Karpas-422 (cell line): ENCODE data around the gene TENT4B. TPM values are rescaled to one million over a fixed set of nuclear protein-coding genes. Genes with fewer than 3 reads are reported as not detected.

Source experiments
- DNase-seq: peaks from one replicate; pipeline ENCODE4 v3.0.0-alpha.2; 2015
- H2AFZ ChIP-seq: fragments of 200-600 bp; sonication (generic); 2 replicates; pipeline ENCODE4 v1.6.1; 2014; ENCODE audit warnings: antibody characterized with exemption, low read length, mixed read lengths
- H3K27ac ChIP-seq: fragments of 200-600 bp; sonication (generic); 2 replicates; pipeline ENCODE4 v1.5.1; 2014; ENCODE audit warnings: mild to moderate bottlenecking, low read length, moderate library complexity
- H3K27me3 ChIP-seq: fragments of 200-600 bp; sonication (generic); 2 replicates; pipeline ENCODE4 v1.6.1; 2014; ENCODE audit warnings: low read length, mixed read lengths
- H3K36me3 ChIP-seq: fragments of 200-600 bp; sonication (generic); 2 replicates; pipeline ENCODE4 v1.6.1; 2014; ENCODE audit warnings: low read length, mixed read lengths; ENCODE audit not compliant: insufficient read depth
- H3K4me1 ChIP-seq: fragments of 200-600 bp; sonication (generic); 2 replicates; pipeline ENCODE4 v1.6.1; 2014; ENCODE audit warnings: mild to moderate bottlenecking, low read length, mixed read lengths
- H3K4me2 ChIP-seq: fragments of 200-600 bp; sonication (generic); 2 replicates; pipeline ENCODE4 v1.6.1; 2014; ENCODE audit warnings: low read length, low read depth, mild to moderate bottlenecking; ENCODE audit not compliant: poor library complexity, severe bottlenecking
- H3K4me3 ChIP-seq: fragments of 200-600 bp; sonication (generic); 2 replicates; pipeline ENCODE4 v1.5.1; 2014; ENCODE audit warnings: mild to moderate bottlenecking, antibody characterized with exemption, low read length, mixed read lengths
- H3K79me2 ChIP-seq: fragments of 200-600 bp; sonication (generic); 2 replicates; pipeline ENCODE4 v1.6.1; 2014; ENCODE audit warnings: mild to moderate bottlenecking, low read length, mixed read lengths
- H3K9ac ChIP-seq: fragments of 200-600 bp; sonication (generic); 2 replicates; pipeline ENCODE4 v1.6.0; 2014; ENCODE audit warnings: low read length
- H3K9me2 ChIP-seq: fragments of 200-600 bp; sonication (generic), shearing (Covaris generic); replicated peaks from 2 replicates; pipeline ENCODE4 v1.6.0; 2014; ENCODE audit warnings: mild to moderate bottlenecking, low read length, moderate library complexity; ENCODE audit not compliant: insufficient read depth
- H3K9me3 ChIP-seq: fragments of 300-700, 200-600 bp; sonication (generic); 2 replicates; pipeline ENCODE4 v1.6.1; 2014; ENCODE audit warnings: low read length, mixed read lengths
- H4K20me1 ChIP-seq: fragments of 200-600 bp; sonication (generic); 2 replicates; pipeline ENCODE4 v1.6.1; 2014; ENCODE audit warnings: mild to moderate bottlenecking, antibody characterized with exemption, low read length, low read depth; ENCODE audit not compliant: insufficient read depth
- total RNA-seq: library from RNA; depleted of rRNA; stranded (reverse); fragments of >200 nt; shearing (Covaris generic); gene quantifications from 2 replicates; pipeline ENCODE4 v1.2.3, GENCODE V29; 2014; ENCODE audit warnings: low replicate concordance

Gene TENT4B
- total RNA-seq, 1 experiment from 2014 or later: 5.2 TPM

GRCh38 chr16:50195276-50195675 is 42.2 kb downstream of the TENT4B start:
- peaks cover 7% of the 10 kb centered on the region for H3K4me1 ChIP-seq
- H3K9me2 ChIP-seq: no peaks in the 10 kb centered on the region
- H3K9me3 ChIP-seq: no peaks in the 10 kb centered on the region
- H3K9ac ChIP-seq: no peak overlapping the region
- no peaks in the 10 kb centered on the region for H3K27me3 ChIP-seq
- peaks cover 6% of the 10 kb centered on the region for H4K20me1 ChIP-seq
- no peak overlapping the region for H2AFZ ChIP-seq
- no peak for DNase-seq
- no peak overlapping the region for H3K4me3 ChIP-seq
- H3K36me3 ChIP-seq: no peaks in the 10 kb centered on the region
- H3K27ac ChIP-seq: no peak overlapping the region
- no peak overlapping the region for H3K4me2 ChIP-seq
- H3K79me2 ChIP-seq: no peaks in the 10 kb centered on the region

GRCh38 chr16:50195756-50196155 is 42.6 kb downstream of the TENT4B start:
- peaks cover 1% of the 10 kb centered on the region for H4K20me1 ChIP-seq
- no peaks in the 10 kb centered on the region for H3K9me3 ChIP-seq
- H3K79me2 ChIP-seq: no peaks in the 10 kb centered on the region
- no peak overlapping the region for H3K9ac ChIP-seq
- no peak overlapping the region for H3K27ac ChIP-seq
- no peaks in the 10 kb centered on the region for H3K9me2 ChIP-seq
- H3K36me3 ChIP-seq: no peaks in the 10 kb centered on the region
- no peak overlapping the region for H2AFZ ChIP-seq
- peaks cover 7% of the 10 kb centered on the region for H3K4me1 ChIP-seq
- H3K27me3 ChIP-seq: no peaks in the 10 kb centered on the region
- H3K4me2 ChIP-seq: no peak overlapping the region
- DNase-seq: no peak
- H3K4me3 ChIP-seq: no peak overlapping the region

- Histone ChIP-seq H3K9me2 (no peaks in the 10 kb centered on the region), H3K27me3 (no peaks in the 10 kb centered on the region), H3K27ac (no peak overlapping the region), H3K4me2 (no peak overlapping the region), H3K9ac (no peak overlapping the region), H3K36me3 (no peaks in the 10 kb centered on the region), H4K20me1 (peaks cover 6% of the 10 kb centered on the region; the same call in 1 of the 2 replicates), H3K4me1 (peaks cover 7% of the 10 kb centered on the region), H3K9me3 (no peaks in the 10 kb centered on the region), H3K4me3 (no peak overlapping the region), H2AFZ (no peak overlapping the region), H3K79me2 (no peaks in the 10 kb centered on the region)
- DNase-seq: peak; percentile 72
These were observed 44.5 kb downstream of the TENT4B start for GRCh38 chr16:50197582-50197981.

GRCh38 chr16:50198802-50199403 is 45.8 kb downstream of the TENT4B start:
- no peaks in the 10 kb centered on the region for H3K79me2 ChIP-seq
- DNase-seq: no peak
- no peaks in the 10 kb centered on the region for H3K9me3 ChIP-seq
- no peak overlapping the region for H2AFZ ChIP-seq
- no peak overlapping the region for H3K9ac ChIP-seq
- H3K4me2 ChIP-seq: no peak overlapping the region
- peaks cover 7% of the 10 kb centered on the region for H3K4me1 ChIP-seq
- H3K4me3 ChIP-seq: no peak overlapping the region
- H3K27me3 ChIP-seq: no peaks in the 10 kb centered on the region
- no peaks in the 10 kb centered on the region for H3K36me3 ChIP-seq
- H4K20me1 ChIP-seq: peaks cover 12% of the 10 kb centered on the region; the same call in 1 of the 2 replicates
- no peaks in the 10 kb centered on the region for H3K9me2 ChIP-seq
- no peak overlapping the region for H3K27ac ChIP-seq

- H3K4me2 ChIP-seq: no peak overlapping the region
- peaks cover 18% of the 10 kb centered on the region for H3K4me1 ChIP-seq
- DNase-seq: no peak
- H3K4me3 ChIP-seq: no peak overlapping the region
- H3K9me3 ChIP-seq: no peaks in the 10 kb centered on the region
- H3K27me3 ChIP-seq: no peaks in the 10 kb centered on the region
- H3K36me3 ChIP-seq: no peaks in the 10 kb centered on the region
- H4K20me1 ChIP-seq: peaks cover 15% of the 10 kb centered on the region; the same call in 1 of the 2 replicates
- H3K9ac ChIP-seq: no peak overlapping the region
- no peak overlapping the region for H3K27ac ChIP-seq
- H2AFZ ChIP-seq: no peak overlapping the region
- H3K79me2 ChIP-seq: no peaks in the 10 kb centered on the region
- H3K9me2 ChIP-seq: no peaks in the 10 kb centered on the region
These were observed 48.7 kb downstream of the TENT4B start for GRCh38 chr16:50201787-50202186.

- Histone ChIP-seq H3K27me3 (no peaks in the 10 kb centered on the region), H3K9me3 (no peaks in the 10 kb centered on the region), H3K9ac (no peak overlapping the region), H3K4me2 (no peak overlapping the region), H3K36me3 (no peaks in the 10 kb centered on the region), H2AFZ (no peak overlapping the region), H3K4me1 (peaks cover 11% of the 10 kb centered on the region), H3K79me2 (no peaks in the 10 kb centered on the region), H4K20me1 (peaks cover 15% of the 10 kb centered on the region; the same call in 1 of the 2 replicates), H3K4me3 (no peak overlapping the region), H3K9me2 (no peaks in the 10 kb centered on the region), H3K27ac (no peak overlapping the region)
- no peak for DNase-seq
These were observed 50.0 kb downstream of the TENT4B start for GRCh38 chr16:50202926-50203624.

- H2AFZ ChIP-seq: no peak overlapping the region
These were observed 50.6 kb downstream of the TENT4B start for GRCh38 chr16:50203681-50204080.

GRCh38 chr16:50204453-50205108 is 51.5 kb downstream of the TENT4B start:
- Histone ChIP-seq H3K36me3 (no peaks in the 10 kb centered on the region), H3K4me1 (peaks cover 11% of the 10 kb centered on the region), H3K4me2 (no peak overlapping the region), H2AFZ (no peak overlapping the region), H3K9me3 (no peaks in the 10 kb centered on the region), H3K27ac (no peak overlapping the region), H3K9me2 (no peaks in the 10 kb centered on the region), H3K9ac (0 out of 2 replicates have a peak overlapping the region, but pooled peaks have one; percentile 8), H3K4me3 (no peak overlapping the region), H3K27me3 (no peaks in the 10 kb centered on the region), H4K20me1 (peaks cover 15% of the 10 kb centered on the region; the same call in 1 of the 2 replicates), H3K79me2 (no peaks in the 10 kb centered on the region)
- no peak for DNase-seq

More at GRCh38 chr16:50203681-50204080, 50.6 kb downstream of the TENT4B start:
- Histone ChIP-seq H3K4me1 (peaks cover 11% of the 10 kb centered on the region), H3K79me2 (no peaks in the 10 kb centered on the region), H3K9me3 (no peaks in the 10 kb centered on the region), H3K9ac (no peak overlapping the region), H3K4me3 (no peak overlapping the region), H3K4me2 (no peak overlapping the region), H4K20me1 (peaks cover 15% of the 10 kb centered on the region; the same call in 1 of the 2 replicates), H3K27ac (no peak overlapping the region), H3K27me3 (no peaks in the 10 kb centered on the region), H3K9me2 (no peaks in the 10 kb centered on the region), H3K36me3 (no peaks in the 10 kb centered on the region)
- no peak for DNase-seq
